HepG2 (cell line): Measurements from ENCODE around the gene GFER. TPM values are rescaled to one million over a fixed set of nuclear protein-coding genes. Genes with fewer than 3 reads are reported as not detected.
A peak's percentile ranks its signal among the peaks of the same experiment; 100 is the strongest.

Source experiments
- CENPX ChIP-seq: sonication (generic); formaldehyde crosslinking; IDR thresholded peaks from 2 replicates; pipeline ENCODE4 v1.9.0; 2021; ENCODE audit warnings: mild to moderate bottlenecking, missing genetic modification reagents, moderate library complexity
- EP300 ChIP-seq, 3 experiments: sonication (generic) in 1 of 3; formaldehyde crosslinking in 1 of 3; IDR thresholded peaks; 2 replicates each; pipeline versions ENCODE4 v1.5.1 to v1.6.1; 2011 to 2020; ENCODE audit warnings: low read depth in 2 of 3, low read length in 2 of 3, borderline replicate concordance in 1 of 3, improper control_type of control experiment in 1 of 3, mild to moderate bottlenecking in 1 of 3, missing genetic modification reagents in 1 of 3, moderate library complexity in 1 of 3
- GATAD2A ChIP-seq: IDR thresholded peaks from 2 replicates; pipeline ENCODE4 v1.6.1; 2016
- HNRNPK ChIP-seq: fragments of 200-400 bp; formaldehyde crosslinking; IDR thresholded peaks from 2 replicates; pipeline ENCODE4 v1.6.1; 2018; ENCODE audit warnings: low read length, low read depth, moderate library complexity, mild to moderate bottlenecking; ENCODE audit not compliant: poor library complexity, severe bottlenecking
- IKZF4 ChIP-seq: sonication (generic); formaldehyde crosslinking; IDR thresholded peaks from 2 replicates; pipeline ENCODE4 v1.5.1; 2020; ENCODE audit warnings: borderline replicate concordance, mild to moderate bottlenecking, low read depth, missing genetic modification reagents; ENCODE audit errors: not compliant biosample characterization
- KDM4B ChIP-seq: sonication (generic); formaldehyde crosslinking; IDR thresholded peaks from 2 replicates; pipeline ENCODE4 v1.4.0; 2020; ENCODE audit warnings: missing genetic modification reagents
- KDM5B ChIP-seq: sonication (generic); formaldehyde crosslinking; IDR thresholded peaks from 2 replicates; pipeline ENCODE4 v1.4.0; 2020; ENCODE audit warnings: missing genetic modification reagents, mild to moderate bottlenecking, borderline replicate concordance
- MTF2 ChIP-seq: sonication (generic); formaldehyde crosslinking; IDR thresholded peaks from 2 replicates; pipeline ENCODE4 v1.5.0; 2020; ENCODE audit warnings: missing genetic modification reagents, borderline replicate concordance
- NCOA5 ChIP-seq: sonication (generic); formaldehyde crosslinking; IDR thresholded peaks from 2 replicates; pipeline ENCODE4 v1.4.0; 2020; ENCODE audit warnings: missing genetic modification reagents
- PCBP2 ChIP-seq: fragments of 200-400 bp; formaldehyde crosslinking; optimal IDR thresholded peaks from 2 replicates; pipeline ENCODE3; 2018; ENCODE audit warnings: low read length, low read depth; ENCODE audit not compliant: poor library complexity, severe bottlenecking
- RXRB ChIP-seq: IDR thresholded peaks from 2 replicates; pipeline ENCODE4 v1.6.1; 2016; ENCODE audit warnings: borderline replicate concordance, missing genetic modification reagents, missing compliant biosample characterization
- SAP130 ChIP-seq: IDR thresholded peaks from 2 replicates; pipeline ENCODE4 v1.6.1; 2016; ENCODE audit warnings: low read depth
- SNAPC5 ChIP-seq: sonication (generic); formaldehyde crosslinking; IDR thresholded peaks from 2 replicates; pipeline ENCODE4 v1.8.1; 2023; ENCODE audit warnings: mild to moderate bottlenecking, missing genetic modification reagents, borderline replicate concordance
- SRSF4 ChIP-seq: fragments of 200-400 bp; formaldehyde crosslinking; IDR thresholded peaks from one replicate; pipeline ENCODE4 v1.6.1; 2018; ENCODE audit warnings: mild to moderate bottlenecking, low read depth, low read length, moderate library complexity; ENCODE audit not compliant: poor library complexity, severe bottlenecking
- TEAD2 ChIP-seq: sonication (generic); formaldehyde crosslinking; IDR thresholded peaks from 2 replicates; pipeline ENCODE4 v1.9.0; 2021; ENCODE audit warnings: missing genetic modification reagents
- ZBTB7A ChIP-seq: sonication (generic); formaldehyde crosslinking; IDR thresholded peaks from 2 replicates; pipeline ENCODE4 v1.8.0; 2022; ENCODE audit warnings: mild to moderate bottlenecking, missing genetic modification reagents
- ZNF121 ChIP-seq: sonication (generic); formaldehyde crosslinking; IDR thresholded peaks from 2 replicates; pipeline ENCODE4 v1.5.0; 2020; ENCODE audit warnings: mild to moderate bottlenecking, missing genetic modification reagents
- ZNF430 ChIP-seq: sonication (generic); formaldehyde crosslinking; IDR thresholded peaks from 2 replicates; pipeline ENCODE4 v1.9.0; 2021; ENCODE audit warnings: mild to moderate bottlenecking, missing genetic modification reagents
- ZNF816 ChIP-seq: sonication (generic); formaldehyde crosslinking; IDR thresholded peaks from 2 replicates; pipeline ENCODE4 v1.8.0; 2022; ENCODE audit warnings: missing genetic modification reagents, mild to moderate bottlenecking, borderline replicate concordance
- polyA plus RNA-seq, 8 experiments: library from polyadenylated mRNA; depleted of rRNA in 3 of 8; stranded (reverse) in 7 of 8; unstranded in 1 of 8; fragments of >200 nt; fragmentation: Illumina TruSeq in 4 of 8; extraction: Trizol in 4 of 8; gene quantifications; 2 replicates each; pipeline versions ENCODE4 v1.2.1 to v1.2.3, GENCODE V29; 2011 to 2016; ENCODE audit warnings: low read depth in 4 of 8, missing spikeins in 1 of 8, mixed read lengths in 1 of 8; ENCODE audit not compliant: insufficient read depth in 1 of 8
- total RNA-seq, 5 experiments: library from RNA; depleted of rRNA; stranded (reverse); fragments of >200 nt; fragmentation: Illumina TruSeq; extraction: Trizol; gene quantifications; 2 replicates each; pipeline ENCODE4 v1.2.3, GENCODE V29; 2016; ENCODE audit warnings: low read depth in 1 of 5
- TF ChIP-seq, protein P1 (sequence below): sonication (generic); formaldehyde crosslinking; IDR thresholded peaks from 2 replicates; pipeline ENCODE4 v1.5.1; 2020; ENCODE audit warnings: mild to moderate bottlenecking, missing genetic modification reagents
- TF ChIP-seq, protein P2 (sequence below): sonication (generic); formaldehyde crosslinking; IDR thresholded peaks from 2 replicates; pipeline ENCODE4 v1.5.1; 2020; ENCODE audit warnings: missing genetic modification reagents, mild to moderate bottlenecking, borderline replicate concordance
- TF ChIP-seq, protein P3 (sequence below): sonication (generic); formaldehyde crosslinking; conservative IDR thresholded peaks from 2 replicates; pipeline ENCODE4 v1.5.0; 2020; ENCODE audit warnings: missing genetic modification reagents

The GFER gene
- total and polyA plus RNA-seq, 2 of the 13 experiments (the other 11 are each of a cell fraction or from before 2014, with no cell fraction given) = 28.6 to 71.7 TPM

- TF ChIP-seq IKZF4 (CRISPR knock-in tag) = peak; percentile 37
- TF ChIP-seq GATAD2A = peak; percentile 62
- TF ChIP-seq ZNF816 (CRISPR knock-in tag) = peak; percentile 45
- TF ChIP-seq, protein P1, sequence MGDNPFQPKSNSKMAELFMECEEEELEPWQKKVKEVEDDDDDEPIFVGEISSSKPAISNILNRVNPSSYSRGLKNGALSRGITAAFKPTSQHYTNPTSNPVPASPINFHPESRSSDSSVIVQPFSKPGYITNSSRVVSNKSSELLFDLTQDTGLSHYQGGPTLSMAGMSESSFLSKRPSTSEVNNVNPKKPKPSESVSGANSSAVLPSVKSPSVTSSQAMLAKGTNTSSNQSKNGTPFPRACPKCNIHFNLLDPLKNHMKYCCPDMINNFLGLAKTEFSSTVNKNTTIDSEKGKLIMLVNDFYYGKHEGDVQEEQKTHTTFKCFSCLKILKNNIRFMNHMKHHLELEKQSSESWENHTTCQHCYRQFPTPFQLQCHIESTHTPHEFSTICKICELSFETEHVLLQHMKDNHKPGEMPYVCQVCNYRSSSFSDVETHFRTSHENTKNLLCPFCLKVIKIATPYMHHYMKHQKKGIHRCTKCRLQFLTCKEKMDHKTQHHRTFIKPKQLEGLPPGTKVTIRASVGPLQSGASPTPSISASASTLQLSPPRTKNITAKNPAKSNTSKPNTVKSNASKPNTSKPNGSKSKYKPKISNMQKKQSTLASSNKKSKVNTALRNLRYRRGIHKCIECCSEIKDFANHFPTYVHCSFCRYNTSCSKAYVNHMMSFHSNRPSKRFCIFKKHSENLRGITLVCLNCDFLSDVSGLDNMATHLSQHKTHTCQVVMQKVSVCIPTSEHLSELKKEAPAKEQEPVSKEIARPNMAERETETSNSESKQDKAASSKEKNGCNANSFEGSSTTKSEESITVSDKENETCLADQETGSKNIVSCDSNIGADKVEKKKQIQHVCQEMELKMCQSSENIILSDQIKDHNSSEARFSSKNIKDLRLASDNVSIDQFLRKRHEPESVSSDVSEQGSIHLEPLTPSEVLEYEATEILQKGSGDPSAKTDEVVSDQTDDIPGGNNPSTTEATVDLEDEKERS = no peak
- TF ChIP-seq RXRB = peak; percentile 20; the same call in 1 of the 2 replicates
- 0 out of 2 replicates have a peak, but pooled peaks have one; percentile 6 for TF ChIP-seq ZNF121 (CRISPR knock-in tag)
- no peak; the same call in 1 of the 2 replicates for TF ChIP-seq MTF2
- peak; percentile 9 to 38; a peak in 2 of 4 replicates for TF ChIP-seq EP300 (IDR thresholded peaks at IDR 0.05; ENCODE audit: low read depth in 2 of 2, low read length in 2 of 2)
- TF ChIP-seq EP300 (CRISPR knock-in tag; IDR thresholded peaks at IDR 0.05; ENCODE audit: borderline replicate concordance) = no peak; the same call in none of the 2 replicates
- TF ChIP-seq PCBP2 = no peak
- TF ChIP-seq KDM4B (CRISPR knock-in tag) = no peak
- no peak for TF ChIP-seq TEAD2 (CRISPR knock-in tag)
- TF ChIP-seq, protein P2, sequence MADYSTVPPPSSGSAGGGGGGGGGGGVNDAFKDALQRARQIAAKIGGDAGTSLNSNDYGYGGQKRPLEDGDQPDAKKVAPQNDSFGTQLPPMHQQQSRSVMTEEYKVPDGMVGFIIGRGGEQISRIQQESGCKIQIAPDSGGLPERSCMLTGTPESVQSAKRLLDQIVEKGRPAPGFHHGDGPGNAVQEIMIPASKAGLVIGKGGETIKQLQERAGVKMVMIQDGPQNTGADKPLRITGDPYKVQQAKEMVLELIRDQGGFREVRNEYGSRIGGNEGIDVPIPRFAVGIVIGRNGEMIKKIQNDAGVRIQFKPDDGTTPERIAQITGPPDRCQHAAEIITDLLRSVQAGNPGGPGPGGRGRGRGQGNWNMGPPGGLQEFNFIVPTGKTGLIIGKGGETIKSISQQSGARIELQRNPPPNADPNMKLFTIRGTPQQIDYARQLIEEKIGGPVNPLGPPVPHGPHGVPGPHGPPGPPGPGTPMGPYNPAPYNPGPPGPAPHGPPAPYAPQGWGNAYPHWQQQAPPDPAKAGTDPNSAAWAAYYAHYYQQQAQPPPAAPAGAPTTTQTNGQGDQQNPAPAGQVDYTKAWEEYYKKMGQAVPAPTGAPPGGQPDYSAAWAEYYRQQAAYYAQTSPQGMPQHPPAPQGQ = no peak
- peak; percentile 76 for TF ChIP-seq SAP130 (CRISPR knock-in tag)
- TF ChIP-seq KDM5B (CRISPR knock-in tag) = no peak
- TF ChIP-seq CENPX = no peak
- no peak for TF ChIP-seq SNAPC5 (CRISPR knock-in tag)
- TF ChIP-seq HNRNPK = peak; percentile 67
- TF ChIP-seq, protein P3, sequence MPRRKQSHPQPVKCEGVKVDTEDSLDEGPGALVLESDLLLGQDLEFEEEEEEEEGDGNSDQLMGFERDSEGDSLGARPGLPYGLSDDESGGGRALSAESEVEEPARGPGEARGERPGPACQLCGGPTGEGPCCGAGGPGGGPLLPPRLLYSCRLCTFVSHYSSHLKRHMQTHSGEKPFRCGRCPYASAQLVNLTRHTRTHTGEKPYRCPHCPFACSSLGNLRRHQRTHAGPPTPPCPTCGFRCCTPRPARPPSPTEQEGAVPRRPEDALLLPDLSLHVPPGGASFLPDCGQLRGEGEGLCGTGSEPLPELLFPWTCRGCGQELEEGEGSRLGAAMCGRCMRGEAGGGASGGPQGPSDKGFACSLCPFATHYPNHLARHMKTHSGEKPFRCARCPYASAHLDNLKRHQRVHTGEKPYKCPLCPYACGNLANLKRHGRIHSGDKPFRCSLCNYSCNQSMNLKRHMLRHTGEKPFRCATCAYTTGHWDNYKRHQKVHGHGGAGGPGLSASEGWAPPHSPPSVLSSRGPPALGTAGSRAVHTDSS = 0 out of 2 replicates have a peak, but pooled peaks have one; percentile 49
- no peak for TF ChIP-seq SRSF4
- TF ChIP-seq ZNF430 (CRISPR knock-in tag) = peak; percentile 59; the same call in 1 of the 2 replicates
- no peak for TF ChIP-seq ZBTB7A
- no peak for TF ChIP-seq NCOA5 (CRISPR knock-in tag)
Observed at GRCh38 chr16:1983544-1984346, at the start of gene GFER (continued).
